DMS79 (cell line): Measurements from ENCODE around the gene SLC6A15.
A peak's percentile ranks its signal among the peaks of the same experiment; 100 is the strongest.

Source experiments
- DNase-seq: peaks from one replicate; lab custom pipeline; 2025; lab: John Stamatoyannopoulos, UW

SLC6A15 gene

DNA sequence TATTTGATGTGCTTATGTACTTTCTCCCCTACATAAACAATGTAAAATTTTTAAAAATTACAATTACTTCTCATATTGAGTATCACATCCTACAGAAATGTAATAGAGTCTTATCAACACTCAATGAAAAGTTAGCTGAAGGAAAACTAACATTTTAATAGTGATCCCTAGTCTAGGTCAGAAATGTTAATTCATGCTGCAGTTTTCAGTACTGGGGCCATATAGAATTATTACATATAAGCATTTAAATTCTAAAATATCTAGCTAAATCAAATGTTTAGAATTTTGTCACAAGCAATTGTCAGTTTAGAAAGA, 37.8 kb downstream of the SLC6A15 start:
- no peak for DNase-seq

DNA sequence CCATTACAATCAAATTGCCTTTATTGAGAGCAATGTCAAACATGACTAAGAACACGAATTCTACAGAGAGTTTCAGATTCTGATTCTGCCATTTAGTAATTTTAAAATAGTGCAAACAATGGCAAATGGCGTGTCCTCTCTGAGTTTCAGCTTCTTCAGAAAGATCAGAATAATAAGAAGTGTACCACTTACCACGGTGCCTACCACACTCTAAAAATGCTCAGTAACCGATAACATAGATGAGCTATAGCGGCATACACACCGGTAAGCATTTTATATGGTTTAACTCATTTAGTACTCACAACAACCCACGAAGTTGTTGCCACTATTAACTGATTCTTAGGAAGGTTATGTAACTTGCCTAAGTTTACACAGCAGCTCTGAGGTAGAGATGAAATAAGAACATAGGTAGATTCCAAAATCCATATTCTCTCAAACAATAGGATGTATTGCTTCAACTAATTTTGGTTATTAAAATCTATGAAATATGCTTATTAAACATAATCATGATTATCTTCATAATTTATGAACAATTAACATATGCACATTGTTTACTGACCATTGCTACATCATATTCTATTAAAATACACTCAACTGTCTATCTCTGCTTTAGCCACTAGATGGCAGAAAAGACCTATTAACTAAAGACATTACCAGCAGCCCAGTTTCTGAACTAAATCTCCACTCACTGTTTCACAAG, 38.3 kb downstream of the SLC6A15 start:
- DNase-seq = peak; percentile 1

DNA sequence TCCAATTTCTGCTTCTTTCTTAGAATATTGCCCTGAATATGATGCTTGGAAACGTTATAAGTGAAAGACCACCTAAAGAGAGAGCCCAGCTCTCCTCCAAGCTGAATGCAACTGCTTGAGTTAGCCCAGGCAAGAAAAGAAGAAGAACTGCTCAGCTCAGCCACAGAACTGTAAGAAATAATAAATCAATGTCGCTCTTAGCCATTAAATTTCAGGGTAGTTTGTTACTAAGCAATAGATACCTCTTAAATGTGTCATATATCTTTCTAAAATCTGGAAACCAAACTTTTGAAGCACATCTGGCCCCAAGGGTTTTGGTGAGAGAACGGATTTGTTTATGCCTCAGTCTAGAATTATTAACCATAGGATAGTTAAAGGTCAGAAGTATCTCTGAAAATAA, 50.4 kb downstream of the SLC6A15 start:
- DNase-seq = no peak

DNA sequence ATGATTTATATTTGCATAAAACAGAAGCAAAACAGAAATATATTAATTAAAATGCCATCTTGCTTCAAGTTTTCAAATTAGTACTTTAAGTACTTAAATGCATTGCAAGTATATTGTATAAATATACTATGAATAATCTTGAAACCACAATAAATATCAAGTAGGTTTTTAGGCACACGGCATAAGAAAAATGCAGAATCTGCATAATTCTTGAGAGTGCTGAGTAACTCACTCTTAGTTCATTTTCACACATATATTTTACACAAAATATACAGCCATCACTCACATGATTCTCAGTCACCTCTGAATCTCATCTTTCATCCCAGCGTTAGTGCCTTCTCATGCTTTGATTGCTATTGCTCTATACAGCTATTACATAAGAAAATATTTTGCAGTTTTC, 51.9 kb downstream of the SLC6A15 start:
- DNase-seq = no peak

DNA sequence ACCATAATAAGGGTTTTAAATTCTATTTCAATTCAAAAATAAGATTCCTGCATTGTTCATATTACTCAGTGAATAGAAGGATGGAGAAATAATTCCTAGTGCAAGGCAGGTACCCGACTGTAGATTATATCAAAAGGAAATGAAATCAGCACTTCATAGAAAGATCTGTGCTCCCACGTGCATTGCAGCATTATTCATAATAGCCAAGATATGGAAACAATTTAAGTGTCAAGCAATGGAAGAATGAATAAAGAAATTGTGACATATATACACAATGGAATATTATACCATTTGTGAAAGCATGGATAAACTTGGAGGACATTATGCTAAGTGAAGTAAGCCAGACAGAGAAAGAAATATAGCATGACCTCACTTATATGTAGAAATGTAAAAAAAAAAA, 53.8 kb downstream of the SLC6A15 start:
- DNase-seq = no peak

DNA sequence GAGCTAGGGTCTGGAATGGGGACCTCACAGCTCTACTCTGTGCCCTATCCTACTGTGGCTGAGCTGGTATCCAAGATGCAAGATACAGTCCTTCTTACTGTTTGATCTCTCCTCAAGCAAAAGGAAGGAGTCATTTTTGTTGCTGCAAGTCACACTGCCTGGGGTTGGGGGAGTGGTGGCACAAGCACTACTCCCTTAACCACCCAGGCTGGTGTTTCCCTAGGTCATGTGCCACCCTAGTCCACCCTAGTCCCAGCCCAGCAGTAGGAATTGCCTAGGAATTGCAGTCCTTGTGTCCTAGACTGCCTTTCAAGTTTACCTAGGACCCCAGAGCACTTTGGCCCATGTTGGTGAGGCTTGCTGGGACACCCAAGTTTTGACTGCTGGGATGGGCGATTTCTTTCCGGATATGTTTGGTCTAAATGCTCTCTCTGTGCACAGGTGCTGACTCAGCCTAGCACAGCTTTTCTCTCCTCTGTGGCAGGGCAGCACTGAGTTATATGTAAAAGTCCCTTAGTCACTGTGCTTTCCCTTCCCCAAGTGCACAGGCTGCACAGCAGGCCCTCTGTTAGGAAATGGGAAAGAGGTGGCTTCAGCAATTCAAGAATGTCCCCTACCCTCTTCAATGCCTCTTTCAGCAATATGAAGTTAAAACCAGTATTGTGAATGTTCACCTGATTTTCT, 54.9 kb downstream of the SLC6A15 start:
- no peak for DNase-seq

DNA sequence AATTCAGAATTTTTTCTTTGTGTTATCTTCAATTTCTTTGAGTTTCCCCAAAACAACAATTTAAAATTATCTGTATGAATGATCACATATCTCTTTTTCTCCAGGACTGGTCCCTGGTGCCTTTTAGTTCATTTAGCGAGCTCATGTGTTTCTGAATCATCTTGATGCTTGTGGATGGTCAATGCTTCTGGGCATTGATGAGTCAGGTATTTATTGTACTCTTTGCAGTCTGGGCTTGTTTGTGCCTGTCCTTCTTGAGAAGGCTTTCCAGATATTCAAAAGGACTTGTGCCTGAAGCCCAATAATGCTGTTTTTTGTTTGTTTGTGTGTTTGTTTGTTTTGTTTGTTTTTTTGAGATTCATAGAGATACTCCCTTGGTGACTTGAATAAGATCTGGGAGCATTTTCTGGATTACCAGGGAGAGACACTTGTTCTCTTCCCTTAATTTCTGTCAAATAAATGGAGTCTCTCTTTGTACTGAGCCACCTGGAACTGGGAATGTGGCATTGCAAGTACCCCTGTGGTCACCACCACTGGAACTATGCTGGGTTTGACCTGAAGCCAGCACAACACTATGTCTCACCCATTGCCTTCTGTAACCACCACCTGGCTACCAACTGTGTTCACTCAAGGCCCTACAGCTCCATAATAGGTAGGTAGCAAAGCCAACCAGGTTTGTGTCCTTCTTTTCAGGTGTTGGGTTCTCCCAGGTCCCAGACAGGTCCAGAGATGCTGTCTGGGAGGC, 56.3 kb downstream of the SLC6A15 start:
- DNase-seq = no peak

DNA sequence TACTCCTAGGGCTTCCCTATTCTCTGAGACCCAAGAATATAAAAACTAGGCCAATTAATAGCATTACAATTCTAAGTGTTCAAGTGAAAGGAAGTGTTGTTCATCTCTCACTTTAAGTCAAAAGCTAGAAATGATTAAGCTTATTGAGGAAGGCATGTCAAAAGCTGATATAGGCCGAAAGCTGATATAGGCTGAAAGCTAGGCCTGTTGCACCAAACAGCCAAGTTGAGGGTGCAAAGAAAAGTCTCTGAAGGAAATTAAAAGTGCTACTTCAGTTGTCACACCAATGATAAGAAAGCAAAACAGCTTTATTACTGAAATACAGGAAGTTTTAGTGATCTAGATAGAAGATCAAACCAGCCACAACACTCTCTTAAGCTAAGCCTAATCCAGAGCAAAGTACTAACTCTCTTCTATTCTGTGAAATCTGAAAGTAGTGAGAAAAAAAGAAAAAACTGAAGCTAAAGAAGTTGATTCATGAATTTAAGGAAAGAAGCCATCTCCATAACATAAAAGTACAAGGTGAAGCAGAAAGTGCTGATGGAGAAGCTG, 68.9 kb downstream of the SLC6A15 start:
- DNase-seq = no peak

DNA sequence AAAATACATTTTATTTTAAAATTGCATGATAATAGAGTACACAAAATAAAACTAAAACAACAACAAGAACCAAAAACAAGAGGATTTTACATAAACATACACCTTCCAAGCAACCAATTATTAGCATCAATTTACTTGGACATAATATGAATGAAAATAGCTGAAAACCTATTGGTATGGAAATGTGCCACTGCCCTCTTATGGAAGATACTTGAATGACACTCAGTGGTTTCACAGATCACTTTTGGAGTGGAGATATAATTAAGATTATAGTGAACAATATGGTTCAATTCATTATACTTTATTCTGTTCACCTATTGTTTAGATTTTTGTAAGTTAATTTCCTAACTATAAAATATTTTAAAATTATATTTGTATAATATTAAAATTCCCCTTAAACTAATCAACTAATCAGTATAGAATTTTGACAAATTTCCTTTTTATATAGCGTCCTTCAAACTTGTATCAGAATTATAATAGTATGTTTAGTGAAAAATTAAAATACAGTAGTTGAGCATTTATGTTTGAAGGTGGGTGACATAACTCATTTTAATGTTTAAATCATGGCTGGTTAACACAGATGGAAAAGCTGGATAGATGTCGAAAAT, 70.1 kb downstream of the SLC6A15 start:
- no peak for DNase-seq

DNA sequence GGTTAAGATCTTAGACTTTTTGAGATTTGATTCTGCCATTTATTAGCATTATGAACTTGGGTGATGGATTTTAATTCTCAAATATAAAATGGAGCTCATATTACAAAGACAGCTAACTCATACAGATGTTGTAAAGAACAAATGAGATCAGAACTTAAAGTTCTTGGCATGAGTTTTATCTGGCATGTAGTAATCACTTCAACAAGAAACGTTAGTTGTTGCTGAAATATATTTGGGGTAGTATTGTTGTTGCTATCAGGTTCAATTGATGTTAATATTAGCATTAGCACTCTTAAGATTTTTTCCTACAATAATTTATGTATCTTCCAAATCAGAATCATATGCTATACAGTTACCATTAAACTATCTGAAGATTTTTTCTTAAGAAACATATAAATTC, 71.0 kb downstream of the SLC6A15 start:
- DNase-seq = no peak

DNA sequence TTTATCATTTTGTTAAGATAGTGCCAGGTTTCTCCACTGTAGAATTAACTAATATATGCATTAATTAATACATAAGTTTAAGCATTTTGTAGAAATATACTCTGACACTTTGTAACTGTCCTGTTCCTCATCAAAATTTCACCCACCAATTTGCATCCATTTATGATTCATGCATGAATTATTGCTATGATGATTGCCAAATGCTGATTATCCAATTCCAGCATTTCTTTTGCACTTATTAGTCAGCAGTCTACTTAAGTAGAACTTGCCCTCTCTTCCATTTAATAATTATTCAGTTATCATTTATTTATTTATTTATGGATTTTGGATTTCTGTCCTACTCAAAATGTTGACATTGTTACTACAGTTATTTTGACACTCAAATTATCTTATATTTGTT, 72.2 kb downstream of the SLC6A15 start:
- DNase-seq = no peak

DNA sequence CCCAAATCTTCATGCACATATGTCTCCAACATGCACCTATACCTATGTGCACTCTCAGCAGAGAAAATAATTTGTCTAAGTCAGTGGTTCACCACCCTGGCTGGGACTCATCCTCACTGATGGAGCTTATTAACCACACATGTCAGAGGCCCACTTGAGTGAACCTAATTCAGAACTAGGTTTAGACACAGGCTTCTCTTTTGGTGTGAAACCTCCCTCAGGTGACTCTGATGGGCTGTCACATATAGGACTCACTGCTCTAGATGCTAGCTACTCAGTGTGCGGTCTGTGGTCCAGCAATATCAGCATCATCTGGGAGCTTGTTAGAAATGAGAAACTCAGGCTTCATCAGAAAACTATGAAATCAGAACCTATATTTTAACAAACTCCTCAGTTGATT, 85.7 kb downstream of the SLC6A15 start:
- no peak for DNase-seq

DNA sequence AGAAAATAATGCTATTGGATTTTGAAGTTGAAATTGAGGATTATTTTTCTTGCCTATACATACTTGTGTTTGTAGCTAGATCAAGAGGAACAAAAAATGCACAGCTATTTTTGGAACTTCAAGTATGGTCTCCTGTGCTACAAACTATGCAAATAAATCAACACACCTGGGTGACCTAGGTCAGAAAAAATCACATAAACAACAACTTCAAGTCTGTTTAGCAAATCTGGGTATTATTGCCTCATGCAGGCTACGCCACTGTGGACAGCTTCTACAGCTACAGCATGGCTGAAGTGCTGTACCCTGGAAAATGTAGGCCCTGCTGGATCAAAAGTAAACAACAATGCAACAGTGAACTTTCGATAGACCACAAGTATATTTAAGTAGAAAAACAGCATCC, 87.5 kb downstream of the SLC6A15 start:
- no peak for DNase-seq

DNA sequence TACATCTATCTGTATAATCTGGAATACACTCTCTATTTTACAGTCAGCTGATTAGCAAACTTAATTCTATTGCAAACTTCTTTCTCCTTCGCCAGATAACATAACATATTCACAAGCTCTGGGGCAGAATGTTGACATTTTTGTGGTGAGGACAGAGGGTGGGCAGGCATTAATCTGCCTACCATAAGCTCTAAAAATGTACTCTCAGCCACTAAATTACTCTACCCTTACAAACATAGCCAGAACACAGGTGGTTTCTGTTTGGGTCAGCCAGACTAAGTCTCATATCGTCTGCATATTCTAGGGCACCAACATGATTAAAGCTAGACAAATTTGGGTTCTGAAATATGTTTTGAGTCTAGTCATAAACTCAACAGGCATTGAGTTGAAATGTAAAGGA, 90.1 kb downstream of the SLC6A15 start:
- no peak for DNase-seq

DNA sequence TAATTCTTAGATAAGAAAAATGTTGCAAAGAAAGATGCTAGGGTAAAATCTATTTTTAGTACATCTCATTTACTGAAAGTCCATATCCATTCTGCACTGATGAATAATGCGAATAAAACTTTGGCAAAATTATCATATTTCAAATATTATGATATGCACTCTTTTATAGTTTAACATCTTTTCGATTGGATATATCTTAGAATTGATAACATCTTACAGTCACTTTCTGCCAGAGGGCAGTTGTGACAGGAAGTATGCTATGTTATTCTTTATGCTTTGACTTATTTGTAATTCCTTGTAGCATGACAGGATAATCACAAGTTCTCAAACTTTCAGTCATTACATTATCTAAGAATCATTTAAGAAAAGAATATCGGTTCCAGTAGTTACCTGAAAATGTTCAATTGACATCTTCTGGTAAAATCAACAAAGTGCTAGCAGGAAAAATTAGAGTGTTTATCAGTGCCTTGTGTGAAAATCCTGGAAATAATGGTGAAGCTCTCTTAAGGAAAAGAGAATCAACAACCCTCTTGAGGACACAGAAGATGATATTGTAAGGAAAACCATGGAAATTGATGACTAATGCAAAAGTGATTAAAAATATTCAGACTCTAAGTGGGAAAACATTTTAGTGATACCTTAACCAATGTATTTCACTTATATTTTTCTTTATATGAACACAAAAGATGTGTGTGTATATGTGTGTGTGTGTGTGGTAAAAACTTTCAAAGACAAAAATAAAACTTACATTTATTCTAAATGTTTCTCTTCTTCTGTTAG, 95.5 kb downstream of the SLC6A15 start:
- no peak for DNase-seq

DNA sequence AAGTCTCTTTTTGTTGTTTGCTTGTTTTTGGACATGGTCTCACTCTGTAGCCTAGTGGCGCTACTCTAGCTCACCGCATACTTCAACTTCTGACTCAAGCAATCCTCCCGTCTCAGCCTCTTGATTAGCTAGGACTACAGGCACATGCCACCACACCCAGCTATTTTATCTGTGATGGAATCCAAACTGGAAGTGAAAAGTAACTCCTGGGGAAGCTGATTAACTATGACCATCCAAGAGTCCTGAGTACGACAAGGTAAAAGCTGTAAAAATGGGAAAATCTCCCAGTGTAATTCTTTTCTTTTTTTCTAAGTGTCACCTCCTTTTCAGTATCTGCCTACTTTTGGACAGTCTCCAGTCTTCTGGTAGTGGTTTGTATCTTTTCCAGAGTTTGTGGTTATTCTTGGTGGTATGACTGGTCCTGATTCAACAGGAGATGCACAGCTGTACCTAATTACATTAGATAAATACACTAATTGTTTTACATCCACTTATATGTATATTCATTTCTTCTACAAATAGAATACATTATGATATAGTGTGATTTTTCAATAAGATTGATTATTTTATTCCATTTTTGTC, 97.8 kb downstream of the SLC6A15 start:
- no peak for DNase-seq

DNA sequence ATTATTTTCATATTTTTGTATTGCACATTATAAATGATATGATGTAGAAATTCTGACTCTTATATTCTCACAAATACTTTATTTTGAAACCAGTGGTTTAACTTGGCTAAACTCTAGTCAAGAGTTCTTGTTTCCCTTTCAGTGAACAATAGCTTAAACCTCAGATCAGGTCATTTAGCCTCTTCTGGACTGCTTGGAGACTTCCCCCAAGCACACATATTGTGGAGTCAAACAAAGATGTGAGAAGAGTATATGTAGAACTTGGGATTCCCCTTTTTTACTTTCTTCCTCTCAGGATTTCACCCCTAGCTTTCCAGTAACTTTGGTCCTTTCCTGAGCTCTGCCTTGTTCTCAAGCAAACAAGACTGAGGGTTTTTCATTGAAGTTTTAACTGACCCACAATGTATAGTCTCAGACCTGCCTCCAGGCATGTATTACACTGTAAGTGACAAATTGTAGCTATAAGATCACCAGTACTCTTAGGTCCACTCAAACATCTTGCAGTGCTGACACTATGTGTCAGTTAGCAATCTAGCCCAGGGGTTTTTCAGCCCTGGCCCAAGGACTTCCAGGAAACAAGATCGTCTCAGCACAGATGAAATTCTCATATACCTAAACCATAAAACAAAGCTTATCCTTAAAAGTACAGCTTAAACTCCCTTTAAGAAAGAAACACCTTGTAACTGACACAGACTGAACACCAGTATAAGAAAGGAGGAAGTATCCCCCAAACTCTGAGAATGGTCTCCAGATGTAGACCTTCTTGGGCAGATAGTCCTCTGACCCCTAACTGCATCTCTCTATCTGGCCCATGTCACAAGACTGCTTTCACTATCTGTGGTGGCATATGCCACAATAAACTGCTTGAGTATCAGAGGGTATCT, 98.6 kb downstream of the SLC6A15 start:
- no peak for DNase-seq

DNA sequence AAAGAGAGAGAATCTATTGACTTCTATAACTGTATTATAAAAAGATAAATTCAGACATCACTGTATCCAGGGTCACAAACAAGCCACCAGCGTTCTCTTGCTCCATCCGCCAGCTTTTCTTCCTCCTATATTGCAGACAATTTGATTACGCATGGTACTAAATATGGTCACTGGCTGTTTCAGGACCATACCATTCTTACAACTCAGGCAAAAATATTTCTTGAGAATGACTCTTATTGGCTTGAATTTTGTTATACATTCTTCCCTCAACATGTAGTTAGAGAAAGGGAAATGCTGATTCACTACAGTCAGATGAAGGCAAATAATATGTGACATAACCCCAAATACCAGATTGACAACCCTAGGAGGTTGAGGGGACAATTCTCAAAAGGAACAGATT, 101.3 kb downstream of the SLC6A15 start:
- DNase-seq = no peak

DNA sequence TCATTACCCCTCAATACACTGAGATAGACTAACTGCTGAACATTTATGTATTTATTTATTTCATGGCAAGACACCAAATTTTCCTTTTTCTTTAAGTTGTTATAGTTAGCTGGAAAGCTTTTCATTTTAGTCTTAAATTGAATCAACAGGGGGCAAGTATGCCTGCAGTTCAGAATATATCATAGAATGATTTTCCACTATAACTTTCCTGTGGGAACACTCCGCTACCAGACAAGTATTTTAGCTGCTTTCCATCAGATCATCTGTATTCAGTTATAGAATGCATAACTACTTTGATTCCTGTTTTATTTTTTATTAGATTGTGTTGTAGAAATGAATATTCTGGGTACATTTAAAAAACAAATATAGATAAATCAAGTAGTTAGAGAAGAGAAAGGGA, 102.0 kb downstream of the SLC6A15 start:
- no peak for DNase-seq
